ENCODE data around the gene WAPL.

Gene WAPL

GRCh38 chr10:86436963-86437362 lies 84.6 kb downstream of the WAPL start:
- Mint-ChIP-seq H3K27ac (no peak overlapping the region), H3K4me1 (ENCODE audit: low read depth) (peaks cover 17% of the 10 kb centered on the region), H3K4me3 (no peak overlapping the region), H3K27me3 (ENCODE audit: low read depth) (no peaks in the 10 kb centered on the region), H3K36me3 (ENCODE audit: low read depth) (peaks cover 30% of the 10 kb centered on the region), H3K9me3 (no peaks in the 10 kb centered on the region)

- Mint-ChIP-seq H3K4me1 (ENCODE audit: low read depth) (peaks cover 4% of the 10 kb centered on the region), H3K4me3 (no peak overlapping the region), H3K27ac (no peak overlapping the region), H3K36me3 (ENCODE audit: low read depth) (peaks cover 17% of the 10 kb centered on the region), H3K27me3 (ENCODE audit: low read depth) (no peaks in the 10 kb centered on the region), H3K9me3 (no peaks in the 10 kb centered on the region)
Measured at GRCh38 chr10:86434656-86435055, 86.9 kb downstream of the WAPL start.

- Mint-ChIP-seq H3K36me3 (ENCODE audit: low read depth) (no peaks in the 10 kb centered on the region), H3K27me3 (ENCODE audit: low read depth) (peaks cover 15% of the 10 kb centered on the region), H3K4me3 (no peak overlapping the region), H3K4me1 (ENCODE audit: low read depth) (no peaks in the 10 kb centered on the region), H3K9me3 (no peaks in the 10 kb centered on the region), H3K27ac (no peak overlapping the region)
Measured at GRCh38 chr10:86423739-86424138, 97.9 kb downstream of the WAPL start.

GRCh38 chr10:86419101-86419500 lies 102.5 kb downstream of the WAPL start:
- Mint-ChIP-seq H3K36me3 (ENCODE audit: low read depth) (no peaks in the 10 kb centered on the region), H3K27me3 (ENCODE audit: low read depth) (peaks cover 15% of the 10 kb centered on the region), H3K9me3 (no peaks in the 10 kb centered on the region), H3K4me3 (no peak overlapping the region), H3K4me1 (ENCODE audit: low read depth) (peaks cover 7% of the 10 kb centered on the region), H3K27ac (no peak overlapping the region)

- Mint-ChIP-seq H3K27ac (no peak overlapping the region), H3K4me1 (ENCODE audit: low read depth) (peaks cover 33% of the 10 kb centered on the region), H3K4me3 (no peak overlapping the region)
Measured at GRCh38 chr10:86415583-86415982, 106.0 kb downstream of the WAPL start.

GRCh38 chr10:86415116-86415515 lies 106.5 kb downstream of the WAPL start:
- Mint-ChIP-seq H3K9me3 (peaks cover 7% of the 10 kb centered on the region), H3K27me3 (ENCODE audit: low read depth) (peaks cover 5% of the 10 kb centered on the region), H3K4me1 (ENCODE audit: low read depth) (peaks cover 33% of the 10 kb centered on the region), H3K36me3 (ENCODE audit: low read depth) (peaks cover 6% of the 10 kb centered on the region), H3K4me3 (no peak overlapping the region), H3K27ac (no peak overlapping the region)

More at GRCh38 chr10:86415583-86415982, 106.0 kb downstream of the WAPL start:
- H3K9me3 Mint-ChIP-seq: peaks cover 6% of the 10 kb centered on the region
- H3K36me3 Mint-ChIP-seq (ENCODE audit: low read depth): peaks cover 6% of the 10 kb centered on the region
- H3K27me3 Mint-ChIP-seq (ENCODE audit: low read depth): peaks cover 5% of the 10 kb centered on the region

GRCh38 chr10:86413046-86413728 lies 108.4 kb downstream of the WAPL start:
- Mint-ChIP-seq H3K36me3 (ENCODE audit: low read depth) (peaks cover 6% of the 10 kb centered on the region), H3K4me1 (ENCODE audit: low read depth) (peaks cover 32% of the 10 kb centered on the region), H3K27ac (peak overlapping the region; percentile 86), H3K9me3 (peaks cover 7% of the 10 kb centered on the region), H3K27me3 (ENCODE audit: low read depth) (peaks cover 5% of the 10 kb centered on the region), H3K4me3 (peak overlapping the region; percentile 25)

GRCh38 chr10:86411852-86412560 lies 109.6 kb downstream of the WAPL start:
- H3K9me3 Mint-ChIP-seq: peaks cover 7% of the 10 kb centered on the region
- H3K36me3 Mint-ChIP-seq (ENCODE audit: low read depth): peaks cover 6% of the 10 kb centered on the region
- peaks cover 5% of the 10 kb centered on the region for H3K27me3 Mint-ChIP-seq (ENCODE audit: low read depth)
- peak overlapping the region; percentile 86 for H3K27ac Mint-ChIP-seq
- peaks cover 32% of the 10 kb centered on the region for H3K4me1 Mint-ChIP-seq (ENCODE audit: low read depth)
- peak overlapping the region; percentile 30 for H3K4me3 Mint-ChIP-seq

GRCh38 chr10:86411281-86411841 lies 110.2 kb downstream of the WAPL start:
- H3K4me3 Mint-ChIP-seq: peak overlapping the region; percentile 30
- peak overlapping the region; percentile 86 for H3K27ac Mint-ChIP-seq

GRCh38 chr10:86410542-86411124 lies 111.0 kb downstream of the WAPL start:
- Mint-ChIP-seq H3K4me3 (peak overlapping the region; percentile 30), H3K27ac (peak overlapping the region; percentile 86)

More at GRCh38 chr10:86411281-86411841, 110.2 kb downstream of the WAPL start:
- Mint-ChIP-seq H3K9me3 (peaks cover 7% of the 10 kb centered on the region), H3K27me3 (ENCODE audit: low read depth) (peaks cover 5% of the 10 kb centered on the region), H3K4me1 (ENCODE audit: low read depth) (peaks cover 32% of the 10 kb centered on the region), H3K36me3 (ENCODE audit: low read depth) (peaks cover 6% of the 10 kb centered on the region)

GRCh38 chr10:86409183-86409582 lies 112.4 kb downstream of the WAPL start:
- Mint-ChIP-seq H3K9me3 (peaks cover 7% of the 10 kb centered on the region), H3K36me3 (ENCODE audit: low read depth) (peaks cover 6% of the 10 kb centered on the region), H3K27ac (no peak overlapping the region), H3K27me3 (ENCODE audit: low read depth) (no peaks in the 10 kb centered on the region), H3K4me1 (ENCODE audit: low read depth) (peaks cover 26% of the 10 kb centered on the region), H3K4me3 (no peak overlapping the region)

More at GRCh38 chr10:86410542-86411124, 111.0 kb downstream of the WAPL start:
- Mint-ChIP-seq H3K9me3 (peaks cover 7% of the 10 kb centered on the region), H3K4me1 (ENCODE audit: low read depth) (peaks cover 32% of the 10 kb centered on the region), H3K27me3 (ENCODE audit: low read depth) (no peaks in the 10 kb centered on the region), H3K36me3 (ENCODE audit: low read depth) (peaks cover 6% of the 10 kb centered on the region)

- no peaks in the 10 kb centered on the region for H3K9me3 Mint-ChIP-seq
- H3K4me3 Mint-ChIP-seq: no peak overlapping the region
- no peak overlapping the region for H3K27ac Mint-ChIP-seq
- H3K4me1 Mint-ChIP-seq (ENCODE audit: low read depth): peaks cover 9% of the 10 kb centered on the region
- H3K27me3 Mint-ChIP-seq (ENCODE audit: low read depth): peaks cover 20% of the 10 kb centered on the region
- no peaks in the 10 kb centered on the region for H3K36me3 Mint-ChIP-seq (ENCODE audit: low read depth)
Measured at GRCh38 chr10:86403183-86403797, 118.3 kb downstream of the WAPL start.

- H3K4me1 Mint-ChIP-seq (ENCODE audit: low read depth): peaks cover 9% of the 10 kb centered on the region
- no peaks in the 10 kb centered on the region for H3K9me3 Mint-ChIP-seq
- H3K27me3 Mint-ChIP-seq (ENCODE audit: low read depth): peaks cover 20% of the 10 kb centered on the region
- H3K4me3 Mint-ChIP-seq: peak overlapping the region; percentile 45
- H3K36me3 Mint-ChIP-seq (ENCODE audit: low read depth): no peaks in the 10 kb centered on the region
- H3K27ac Mint-ChIP-seq: no peak overlapping the region
Measured at GRCh38 chr10:86402283-86402941, 119.2 kb downstream of the WAPL start.
